ENCODE measurements around the gene BMERB1.
"Not testable (repeated sequence)": the region's sequence is repeated elsewhere in the genome, so short reads cannot be mapped to it uniquely, and the experiment has no call there.

BMERB1 gene

GRCh38 chr16:15566095-15566494, 131.7 kb downstream of the BMERB1 start:
- WGBS (ENCODE audit: insufficient coverage): no CpG with 5 or more reads among the region's 2 CpGs
- H3K36me3 ChIP-seq (ENCODE audit: control insufficient read depth in 4 of 4, insufficient read depth in 4 of 4, low read length in 3 of 4): peaks cover 0 to 6% (median under 1%) of the 10 kb centered on the region in 4 experiments
- no peaks in the 10 kb centered on the region for H3K27me3 ChIP-seq (replicated peaks in 2 of 5; ENCODE audit: control insufficient read depth in 4 of 5, insufficient read depth in 5 of 5, low read length in 4 of 5)
- POLR2A ChIA-PET: no interaction called here
- no peak overlapping the region for H3K4me3 ChIP-seq (ENCODE audit: control insufficient read depth in 1 of 7, extremely low read depth in 1 of 7, insufficient read depth in 4 of 7, low read depth in 2 of 7, low read length in 6 of 7)
- no peaks in the 10 kb centered on the region for H3K4me1 ChIP-seq (ENCODE audit: control extremely low read depth in 1 of 4, control insufficient read depth in 4 of 4, insufficient read depth in 4 of 4, low read length in 3 of 4)
- DNase-seq: no peak
- CTCF ChIA-PET: no interaction called here
- peaks cover 0 to 5% (median 0%) of the 10 kb centered on the region in 5 experiments for H3K9me3 ChIP-seq (ENCODE audit: control extremely low read depth in 1 of 5, control insufficient read depth in 4 of 5, insufficient read depth in 2 of 5, low read depth in 1 of 5, low read length in 4 of 5)
- no peak overlapping the region for H3K27ac ChIP-seq (ENCODE audit: insufficient read depth in 1 of 2, low read depth in 1 of 2, low read length in 2 of 2, poor library complexity in 1 of 2, severe bottlenecking in 2 of 2)

DNA sequence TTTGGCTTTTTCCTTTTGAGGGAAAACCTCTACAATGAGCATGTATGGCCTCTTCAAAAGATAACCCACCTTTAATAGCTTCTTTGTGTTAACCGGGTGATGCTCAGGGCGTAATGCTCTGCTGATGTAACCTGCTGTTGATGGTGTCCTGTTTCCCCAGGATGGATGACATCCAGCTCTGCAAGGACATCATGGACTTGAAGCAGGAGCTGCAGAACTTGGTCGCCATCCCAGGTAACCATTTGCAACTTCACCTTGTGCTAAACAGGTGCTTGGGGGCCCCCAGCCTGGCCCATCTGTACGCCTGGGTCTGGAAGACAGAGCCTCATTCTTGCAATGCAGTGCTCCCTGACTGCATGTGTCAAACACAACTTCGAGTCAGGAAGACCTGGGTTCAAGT, 133.4 kb downstream of the BMERB1 start:
- ChIA-PET CTCF (no interaction called here), POLR2A (no interaction called here)
- no peaks in the 10 kb centered on the region for H3K27me3 ChIP-seq (replicated peaks in 2 of 5; ENCODE audit: control insufficient read depth in 4 of 5, insufficient read depth in 5 of 5, low read length in 4 of 5)
- peaks cover 0 to 5% (median 0%) of the 10 kb centered on the region in 5 experiments for H3K9me3 ChIP-seq (ENCODE audit: control extremely low read depth in 1 of 5, control insufficient read depth in 4 of 5, insufficient read depth in 2 of 5, low read depth in 1 of 5, low read length in 4 of 5)
- DNase-seq: no peak
- H3K27ac ChIP-seq (ENCODE audit: insufficient read depth in 1 of 2, low read depth in 1 of 2, low read length in 2 of 2, poor library complexity in 1 of 2, severe bottlenecking in 2 of 2): no peak overlapping the region
- whole genome bisulfite sequencing (ENCODE audit: insufficient coverage): 96% methylated on average over 5 of the region's 5 CpGs
- peaks cover 9 to 15% (median 12%) of the 10 kb centered on the region in 4 experiments for H3K4me1 ChIP-seq (ENCODE audit: control extremely low read depth in 1 of 4, control insufficient read depth in 4 of 4, insufficient read depth in 4 of 4, low read length in 3 of 4)
- H3K4me3 ChIP-seq (ENCODE audit: control insufficient read depth in 1 of 7, extremely low read depth in 1 of 7, insufficient read depth in 4 of 7, low read depth in 2 of 7, low read length in 6 of 7): no peak overlapping the region
- peaks cover 0 to 6% (median under 1%) of the 10 kb centered on the region in 4 experiments for H3K36me3 ChIP-seq (ENCODE audit: control insufficient read depth in 4 of 4, insufficient read depth in 4 of 4, low read length in 3 of 4)

DNA sequence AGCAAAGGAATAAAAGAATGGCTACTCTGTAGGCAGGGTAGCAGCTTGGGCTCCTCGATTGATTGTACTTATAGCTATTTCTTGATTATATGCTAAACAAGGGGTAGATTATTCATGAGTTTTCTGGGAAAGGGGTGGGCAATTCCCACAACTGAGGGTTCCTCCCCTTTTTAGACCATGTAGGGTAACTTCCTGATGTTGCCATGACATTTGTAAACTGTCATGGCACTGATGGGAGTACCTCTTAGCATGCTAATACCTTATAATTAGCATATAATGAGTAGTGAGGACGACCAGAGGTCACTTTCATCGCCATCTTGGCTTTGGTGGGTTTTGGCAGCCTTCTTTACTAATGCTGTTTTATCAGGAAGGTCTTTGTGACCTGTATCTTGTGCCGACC, 136.3 kb downstream of the BMERB1 start:
- H3K4me1 ChIP-seq (ENCODE audit: control extremely low read depth in 1 of 4, control insufficient read depth in 4 of 4, insufficient read depth in 4 of 4, low read length in 3 of 4): peaks cover 10 to 25% (median 14%) of the 10 kb centered on the region in 4 experiments
- H3K27me3 ChIP-seq (replicated peaks in 2 of 5; ENCODE audit: control insufficient read depth in 4 of 5, insufficient read depth in 5 of 5, low read length in 4 of 5); H3K36me3 ChIP-seq (ENCODE audit: control insufficient read depth in 4 of 4, insufficient read depth in 4 of 4, low read length in 3 of 4); H3K9me3 ChIP-seq (ENCODE audit: control extremely low read depth in 1 of 5, control insufficient read depth in 4 of 5, insufficient read depth in 2 of 5, low read depth in 1 of 5, low read length in 4 of 5); H3K27ac ChIP-seq (ENCODE audit: insufficient read depth in 1 of 2, low read depth in 1 of 2, low read length in 2 of 2, poor library complexity in 1 of 2, severe bottlenecking in 2 of 2); DNase-seq; POLR2A ChIA-PET; H3K4me3 ChIP-seq (ENCODE audit: control insufficient read depth in 1 of 7, extremely low read depth in 1 of 7, insufficient read depth in 4 of 7, low read depth in 2 of 7, low read length in 6 of 7): not testable (repeated sequence)
- WGBS (ENCODE audit: insufficient coverage): 94% methylated on average over 3 of the region's 4 CpGs
- CTCF ChIA-PET: interaction anchor here (1.9 kb wide), 1 partner anchor 145 kb away, joined by 5 read pairs; no protein-coding TSS in a partner anchor

- 18% methylated on average over 6 of the region's 6 CpGs for WGBS (ENCODE audit: insufficient coverage)
- POLR2A ChIA-PET: no interaction called here
- CTCF ChIA-PET: interaction anchor here (1.9 kb wide), 1 partner anchor 146 kb away, joined by 5 read pairs; no protein-coding TSS in a partner anchor
- Histone ChIP-seq H3K9me3 (ENCODE audit: control extremely low read depth in 1 of 5, control insufficient read depth in 4 of 5, insufficient read depth in 2 of 5, low read depth in 1 of 5, low read length in 4 of 5) (peaks cover 0 to 5% (median 0%) of the 10 kb centered on the region in 5 experiments), H3K4me1 (ENCODE audit: control extremely low read depth in 1 of 4, control insufficient read depth in 4 of 4, insufficient read depth in 4 of 4, low read length in 3 of 4) (peaks cover 10 to 25% (median 14%) of the 10 kb centered on the region in 4 experiments), H3K27ac (ENCODE audit: insufficient read depth in 1 of 2, low read depth in 1 of 2, low read length in 2 of 2, poor library complexity in 1 of 2, severe bottlenecking in 2 of 2) (no peak overlapping the region), H3K27me3 (replicated peaks in 2 of 5; ENCODE audit: control insufficient read depth in 4 of 5, insufficient read depth in 5 of 5, low read length in 4 of 5) (no peaks in the 10 kb centered on the region), H3K36me3 (ENCODE audit: control insufficient read depth in 4 of 4, insufficient read depth in 4 of 4, low read length in 3 of 4) (peaks cover 0 to 6% (median under 1%) of the 10 kb centered on the region in 4 experiments), H3K4me3 (ENCODE audit: control insufficient read depth in 1 of 7, extremely low read depth in 1 of 7, insufficient read depth in 4 of 7, low read depth in 2 of 7, low read length in 6 of 7) (peak overlapping the region in 2 of 7 experiments; percentile 6 to 16)
- DNase-seq: peak in 2 of 3 donors; percentile 28 to 38
These were observed 137.2 kb downstream of the BMERB1 start for GRCh38 chr16:15571557-15571956.

DNA sequence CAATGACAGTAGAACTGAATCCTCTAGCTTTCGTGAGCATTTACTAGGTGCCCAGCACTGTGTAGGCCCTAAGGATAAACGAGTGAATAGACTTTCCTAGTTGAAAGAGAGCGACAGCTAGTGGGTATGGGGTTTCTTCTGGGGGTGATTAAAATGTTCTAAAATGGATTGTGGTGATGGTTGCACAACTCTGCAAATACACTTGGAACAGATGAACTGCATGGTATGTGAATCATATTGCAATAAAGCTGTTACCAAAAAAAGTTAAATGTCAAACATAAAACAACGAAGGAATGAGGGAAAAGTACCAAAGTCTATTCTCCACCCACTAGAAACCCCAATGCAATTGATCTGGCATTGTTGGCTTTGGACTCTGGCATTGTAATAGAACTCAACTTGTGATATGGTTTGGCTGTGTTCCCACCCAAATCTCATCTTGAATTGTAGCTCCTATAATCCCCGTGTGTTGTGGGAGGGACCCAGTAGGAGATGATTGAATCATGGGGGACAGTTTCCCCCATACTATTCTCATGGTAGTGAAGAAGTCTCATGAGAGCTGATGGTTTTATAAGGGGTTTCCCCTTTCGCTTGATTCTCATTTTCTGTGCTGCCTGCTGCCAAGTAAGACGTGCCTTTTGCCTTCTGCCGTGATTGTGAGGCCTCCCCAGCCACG, 138.1 kb downstream of the BMERB1 start:
- ChIA-PET POLR2A (no interaction called here), CTCF (interaction anchor here (0.7 to 1.9 kb wide), 3 partner anchors 12 to 147 kb away, joined by 3 to 5 read pairs (median 3); no protein-coding TSS in a partner anchor)
- Histone ChIP-seq H3K9me3 (ENCODE audit: control extremely low read depth in 1 of 5, control insufficient read depth in 4 of 5, insufficient read depth in 2 of 5, low read depth in 1 of 5, low read length in 4 of 5) (peaks cover 0 to 5% (median 0%) of the 10 kb centered on the region in 5 experiments), H3K4me3 (ENCODE audit: control insufficient read depth in 1 of 7, extremely low read depth in 1 of 7, insufficient read depth in 4 of 7, low read depth in 2 of 7, low read length in 6 of 7) (peak overlapping the region in 1 of 7 experiments; percentile 16), H3K27me3 (replicated peaks in 2 of 5; ENCODE audit: control insufficient read depth in 4 of 5, insufficient read depth in 5 of 5, low read length in 4 of 5) (no peaks in the 10 kb centered on the region), H3K27ac (ENCODE audit: insufficient read depth in 1 of 2, low read depth in 1 of 2, low read length in 2 of 2, poor library complexity in 1 of 2, severe bottlenecking in 2 of 2) (no peak overlapping the region), H3K4me1 (ENCODE audit: control extremely low read depth in 1 of 4, control insufficient read depth in 4 of 4, insufficient read depth in 4 of 4, low read length in 3 of 4) (peaks cover 10 to 25% (median 14%) of the 10 kb centered on the region in 4 experiments), H3K36me3 (ENCODE audit: control insufficient read depth in 4 of 4, insufficient read depth in 4 of 4, low read length in 3 of 4) (peaks cover 0 to 6% (median under 1%) of the 10 kb centered on the region in 4 experiments)
- 68% methylated on average over 7 of the region's 9 CpGs for WGBS (ENCODE audit: insufficient coverage)
- DNase-seq: peak in 1 of 3 donors; percentile 23

DNA sequence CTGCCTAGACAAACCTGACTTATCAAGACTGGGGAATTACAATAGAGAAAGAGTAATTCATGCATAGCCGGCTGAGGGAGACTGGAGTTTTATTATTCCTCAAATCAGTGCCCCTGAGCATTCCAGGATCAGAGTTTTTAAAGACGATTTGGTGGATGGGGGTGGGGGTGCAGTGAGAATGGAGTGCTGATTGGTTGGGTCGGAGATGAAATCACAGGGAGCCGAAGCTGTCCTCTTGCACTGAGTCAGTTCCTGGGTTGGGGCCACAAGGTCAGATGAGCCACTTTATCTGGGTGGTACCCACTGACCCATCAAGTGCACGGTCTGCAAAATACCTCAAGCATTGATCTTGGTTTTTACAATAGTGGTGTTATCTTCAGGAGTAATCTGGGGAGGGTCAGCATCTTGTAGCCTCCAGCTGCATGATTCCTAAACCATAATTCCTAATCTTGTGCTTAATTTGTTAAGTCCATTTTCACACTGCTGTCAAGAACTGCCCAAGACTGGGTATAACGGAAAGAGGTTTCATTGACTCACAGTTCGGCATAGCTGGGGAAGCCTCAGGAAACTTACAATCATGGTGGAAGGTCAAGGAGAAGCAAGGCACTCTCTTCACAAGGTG, 139.0 kb downstream of the BMERB1 start:
- ChIA-PET POLR2A (no interaction called here), CTCF (interaction anchor here (0.6 to 1.5 kb wide), 3 partner anchors 11 to 1084 kb away, joined by 3 read pairs; no protein-coding TSS in a partner anchor)
- WGBS (ENCODE audit: insufficient coverage): 90% methylated on average over 6 of the region's 7 CpGs
- H3K4me3 ChIP-seq (ENCODE audit: control insufficient read depth in 1 of 7, extremely low read depth in 1 of 7, insufficient read depth in 4 of 7, low read depth in 2 of 7, low read length in 6 of 7): no peak overlapping the region
- H3K9me3 ChIP-seq (ENCODE audit: control extremely low read depth in 1 of 5, control insufficient read depth in 4 of 5, insufficient read depth in 2 of 5, low read depth in 1 of 5, low read length in 4 of 5): peaks cover 0 to 5% (median 0%) of the 10 kb centered on the region in 5 experiments
- H3K36me3 ChIP-seq (ENCODE audit: control insufficient read depth in 4 of 4, insufficient read depth in 4 of 4, low read length in 3 of 4): peaks cover 0 to 3% (median 0%) of the 10 kb centered on the region in 4 experiments
- DNase-seq: no peak
- H3K27ac ChIP-seq (ENCODE audit: insufficient read depth in 1 of 2, low read depth in 1 of 2, low read length in 2 of 2, poor library complexity in 1 of 2, severe bottlenecking in 2 of 2): no peak overlapping the region
- peaks cover 10 to 25% (median 14%) of the 10 kb centered on the region in 4 experiments for H3K4me1 ChIP-seq (ENCODE audit: control extremely low read depth in 1 of 4, control insufficient read depth in 4 of 4, insufficient read depth in 4 of 4, low read length in 3 of 4)
- H3K27me3 ChIP-seq (replicated peaks in 2 of 5; ENCODE audit: control insufficient read depth in 4 of 5, insufficient read depth in 5 of 5, low read length in 4 of 5): no peaks in the 10 kb centered on the region
